ENCODE data around the gene OXTR.

GRCh38 chr3:8722808-8723207, 46.6 kb downstream of the OXTR start:
- no peak for TF ChIP-seq CTCF (IDR thresholded peaks at IDR 0.05)
- TF ChIP-seq ZFX (IDR thresholded peaks at IDR 0.05; ENCODE audit: borderline replicate concordance): no peak

All from 22Rv1 (cell line).